Measurements from ENCODE around the gene CACNA2D1. TPM values are rescaled to one million over a fixed set of nuclear protein-coding genes. Genes with fewer than 3 reads are reported as not detected.

The CACNA2D1 gene
- total RNA-seq, 1 donor = 63.5 TPM

DNA sequence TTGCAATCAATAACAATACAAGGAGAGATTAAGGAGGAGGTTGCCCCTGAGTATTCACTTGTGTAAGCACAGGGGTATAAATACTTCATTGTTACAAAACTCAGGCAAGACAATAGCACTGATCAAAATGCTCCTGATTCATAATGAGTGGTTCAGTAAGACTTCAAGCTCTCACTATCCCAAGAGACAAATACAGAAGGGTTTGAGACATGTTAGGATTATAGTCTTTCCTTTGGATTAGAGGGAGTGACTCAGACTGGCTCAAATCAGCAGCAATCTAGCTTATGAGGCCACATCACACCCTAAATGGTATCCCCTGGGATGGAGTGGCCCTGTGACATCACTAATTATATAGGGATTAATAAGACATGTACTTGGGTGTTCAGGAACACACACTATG is 506.5 kb downstream of the CACNA2D1 start:
- no peak for TF ChIP-seq CTCF (IDR thresholded peaks at IDR 0.05; ENCODE audit: insufficient read depth, low read depth, low read length)
- peak; percentile 29 for DNase-seq (ENCODE audit: low read depth)

GRCh38 chr7:81934596-81935301 is 508.8 kb downstream of the CACNA2D1 start:
- TF ChIP-seq CTCF (IDR thresholded peaks at IDR 0.05; ENCODE audit: insufficient read depth, low read depth, low read length) = no peak
- DNase-seq (ENCODE audit: low read depth) = peak; percentile 32
- H3K4me3 ChIP-seq (ENCODE audit: low read depth, low read length) = no peak overlapping the region

More for the DNA sequence above, 506.5 kb downstream of the CACNA2D1 start:
- H3K4me3 ChIP-seq (ENCODE audit: low read depth, low read length) = no peak overlapping the region

GRCh38 chr7:81932936-81933335 is 510.6 kb downstream of the CACNA2D1 start:
- no peak overlapping the region for H3K4me3 ChIP-seq (ENCODE audit: low read depth, low read length)
- no peak for TF ChIP-seq CTCF (IDR thresholded peaks at IDR 0.05; ENCODE audit: insufficient read depth, low read depth, low read length)
- no peak for DNase-seq (ENCODE audit: low read depth)

- DNase-seq (ENCODE audit: low read depth) = peak; percentile 17
- no peak overlapping the region for H3K4me3 ChIP-seq (ENCODE audit: low read depth, low read length)
- TF ChIP-seq CTCF (IDR thresholded peaks at IDR 0.05; ENCODE audit: insufficient read depth, low read depth, low read length) = no peak
Observed at GRCh38 chr7:81929386-81929785, 514.2 kb downstream of the CACNA2D1 start.

DNA sequence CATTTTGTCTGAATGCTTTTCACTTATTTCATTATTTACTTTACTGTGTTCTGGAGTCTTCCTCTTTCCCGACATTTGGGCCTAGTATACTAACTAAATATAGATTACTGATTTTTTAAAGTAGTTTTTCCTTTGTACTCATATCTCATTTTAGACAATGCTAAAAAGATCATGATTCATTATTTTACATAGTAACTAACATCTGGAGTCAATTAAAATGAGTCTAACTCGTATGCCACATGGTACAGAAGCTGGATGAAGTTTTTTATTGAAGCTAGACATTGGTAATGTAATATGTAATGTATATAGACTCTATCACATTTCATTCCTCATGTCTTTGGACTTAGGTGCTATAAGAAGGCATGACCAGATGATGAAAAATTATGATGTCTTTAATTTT is 517.4 kb downstream of the CACNA2D1 start:
- H3K4me3 ChIP-seq (ENCODE audit: low read depth, low read length) = no peak overlapping the region
- no peak for TF ChIP-seq CTCF (IDR thresholded peaks at IDR 0.05; ENCODE audit: insufficient read depth, low read depth, low read length)
- DNase-seq (ENCODE audit: low read depth) = no peak

DNA sequence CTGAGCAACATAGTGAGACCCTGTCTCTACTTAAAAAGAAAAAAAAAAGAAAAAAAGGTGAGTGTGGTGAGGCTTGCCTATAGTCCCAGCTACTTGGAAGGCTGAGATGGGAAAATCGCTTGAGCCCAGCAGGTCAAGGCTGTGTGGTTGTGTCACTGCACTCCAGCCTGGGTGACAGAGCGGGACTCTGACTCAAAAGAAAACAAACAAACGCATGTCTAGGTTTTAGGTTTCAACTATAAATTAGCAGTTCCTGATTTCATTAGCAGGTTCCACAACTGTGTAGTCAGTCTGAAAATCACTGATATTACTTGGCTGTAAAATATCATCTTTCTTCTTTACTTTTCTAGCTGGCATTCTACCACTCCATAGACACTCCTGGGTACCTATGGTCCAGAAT is 518.0 kb downstream of the CACNA2D1 start:
- DNase-seq (ENCODE audit: low read depth) = no peak
- no peak for TF ChIP-seq CTCF (IDR thresholded peaks at IDR 0.05; ENCODE audit: insufficient read depth, low read depth, low read length)
- no peak overlapping the region for H3K4me3 ChIP-seq (ENCODE audit: low read depth, low read length)

- no peak for TF ChIP-seq CTCF (IDR thresholded peaks at IDR 0.05; ENCODE audit: insufficient read depth, low read depth, low read length)
- DNase-seq (ENCODE audit: low read depth) = no peak
- no peak overlapping the region for H3K4me3 ChIP-seq (ENCODE audit: low read depth, low read length)
Observed at GRCh38 chr7:81924494-81924893, 519.1 kb downstream of the CACNA2D1 start.

All from fibroblast of villous mesenchyme (primary cell).